Activated CD4-positive, alpha-beta memory T cell treated with anti-CD3 and anti-CD28 coated beads, Interleukin-2, amount 10 ng/mL, durations not matched to agents 7 days and 5 days (primary cell): Measurements from ENCODE around the gene CHSY1. TPM values are rescaled to one million over a fixed set of nuclear protein-coding genes. Genes with fewer than 3 reads are reported as not detected.
A peak's percentile ranks its signal among the peaks of the same experiment; 100 is the strongest.

Source experiments
- CTCF ChIA-PET: fragments of 350-600 bp; sonication (Branson Sonifier 250); formaldehyde crosslinking; loops from one replicate; lab custom pipeline; 2021; ENCODE audit warnings: antibody characterized with exemption, inconsistent platforms; lab: Charles Lee
- POLR2A ChIA-PET: fragments of 350-600 bp; sonication (Branson Sonifier 250); formaldehyde crosslinking; loops from one replicate; lab custom pipeline; 2021; ENCODE audit warnings: antibody characterized with exemption; lab: Charles Lee
- DNase-seq: peaks from one replicate; pipeline ENCODE4 v3.0.0-alpha.2; 2020
- H3K27ac Mint-ChIP-seq: one replicate; pipeline ENCODE4 v1.8.0; 2021; ENCODE audit warnings: mild to moderate bottlenecking, mixed read lengths
- H3K27me3 Mint-ChIP-seq: one replicate; pipeline ENCODE4 v1.8.0; 2021; ENCODE audit warnings: mixed read lengths
- H3K36me3 Mint-ChIP-seq: one replicate; pipeline ENCODE4 v1.8.0; 2021; ENCODE audit warnings: low read depth, mixed read lengths
- H3K4me1 Mint-ChIP-seq: one replicate; pipeline ENCODE4 v1.8.0; 2021; ENCODE audit warnings: mixed read lengths
- H3K4me3 Mint-ChIP-seq: one replicate; pipeline ENCODE4 v1.8.0; 2021; ENCODE audit warnings: mild to moderate bottlenecking, mixed read lengths
- H3K9me3 Mint-ChIP-seq: one replicate; pipeline ENCODE4 v1.8.0; 2021; ENCODE audit warnings: mixed read lengths
- total RNA-seq, 2 experiments: library from RNA; stranded (reverse); gene quantifications; one replicate each; pipeline ENCODE4 v1.2.3, GENCODE V29; 2021

CHSY1 gene
- total RNA-seq, 2 experiments from 2014 or later: 61.7 to 62.0 TPM

GRCh38 chr15:101191242-101191641 lies 60.6 kb downstream of the CHSY1 start:
- ChIA-PET CTCF (no interaction called here), POLR2A (interaction anchor here (5.4 kb wide), 1 partner anchor 9 kb away, joined by 42 read pairs; no protein-coding TSS in a partner anchor)
- Mint-ChIP-seq H3K4me3 (no peak overlapping the region), H3K4me1 (peaks cover 94% of the 10 kb centered on the region), H3K36me3 (peaks cover 54% of the 10 kb centered on the region), H3K9me3 (no peaks in the 10 kb centered on the region), H3K27ac (no peak overlapping the region), H3K27me3 (no peaks in the 10 kb centered on the region)
- no peak for DNase-seq

GRCh38 chr15:101190092-101190595 lies 61.7 kb downstream of the CHSY1 start:
- Mint-ChIP-seq H3K4me1 (peaks cover 91% of the 10 kb centered on the region), H3K27ac (no peak overlapping the region), H3K4me3 (no peak overlapping the region), H3K36me3 (peaks cover 50% of the 10 kb centered on the region), H3K27me3 (no peaks in the 10 kb centered on the region), H3K9me3 (no peaks in the 10 kb centered on the region)
- ChIA-PET CTCF (no interaction called here), POLR2A (interaction anchor here (5.4 kb wide), 1 partner anchor 10 kb away, joined by 42 read pairs; no protein-coding TSS in a partner anchor)
- DNase-seq: no peak

DNA sequence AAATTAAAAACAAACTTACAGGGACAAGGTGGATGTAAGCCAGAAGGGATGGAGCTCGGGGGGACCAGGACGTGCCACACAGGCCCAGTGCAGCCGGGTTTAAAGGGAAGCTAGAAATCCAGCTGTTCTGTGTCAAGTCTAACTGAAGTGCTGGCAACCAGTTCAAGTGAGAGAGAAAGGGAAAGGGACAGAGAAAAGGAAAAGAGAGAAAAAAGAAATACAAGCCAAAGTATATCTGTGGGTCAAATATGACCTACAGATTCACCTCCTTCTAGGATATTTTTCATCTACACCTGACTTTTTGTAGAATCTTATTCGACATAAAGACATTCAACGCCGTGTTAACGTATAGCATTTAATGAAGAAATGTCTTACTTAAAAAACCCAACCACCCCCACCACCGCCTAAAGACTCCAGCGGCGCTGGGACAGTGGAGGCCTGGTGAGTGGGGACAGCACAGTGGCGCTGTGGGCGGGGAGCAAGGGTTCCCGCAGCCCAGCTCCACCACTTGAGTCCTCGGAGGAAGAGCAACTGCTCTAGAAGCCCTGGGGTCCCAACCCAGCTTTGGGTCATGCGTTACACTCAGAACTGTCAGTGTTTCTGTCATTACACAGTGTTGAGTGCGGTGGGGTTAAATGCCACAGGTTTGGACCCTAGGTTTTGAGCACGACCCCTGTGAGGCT lies 62.3 kb downstream of the CHSY1 start:
- H3K4me3 Mint-ChIP-seq: peak overlapping the region; percentile 43
- peaks cover 51% of the 10 kb centered on the region for H3K36me3 Mint-ChIP-seq
- ChIA-PET CTCF (interaction anchor here (0.6 to 1.8 kb wide), 5 partner anchors 9 to 69 kb away, joined by 3 to 5 read pairs (median 3); no protein-coding TSS in a partner anchor), POLR2A (interaction anchor here (0.7 to 5.4 kb wide), 4 partner anchors 11 to 57 kb away, joined by 3 to 42 read pairs (median 4); no protein-coding TSS in a partner anchor)
- H3K9me3 Mint-ChIP-seq: no peaks in the 10 kb centered on the region
- H3K4me1 Mint-ChIP-seq: peaks cover 89% of the 10 kb centered on the region
- no peak for DNase-seq
- no peaks in the 10 kb centered on the region for H3K27me3 Mint-ChIP-seq
- peak overlapping the region; percentile 74 for H3K27ac Mint-ChIP-seq

GRCh38 chr15:101188637-101189408 lies 63.0 kb downstream of the CHSY1 start:
- Mint-ChIP-seq H3K4me1 (peaks cover 81% of the 10 kb centered on the region), H3K27me3 (no peaks in the 10 kb centered on the region), H3K27ac (peak overlapping the region; percentile 74), H3K36me3 (peaks cover 49% of the 10 kb centered on the region), H3K4me3 (peak overlapping the region; percentile 43), H3K9me3 (no peaks in the 10 kb centered on the region)
- ChIA-PET CTCF (interaction anchor here (0.6 to 1.8 kb wide), 10 partner anchors 10 to 170 kb away, joined by 3 to 5 read pairs (median 3); no protein-coding TSS in a partner anchor), POLR2A (interaction anchor here (0.6 to 5.4 kb wide), 10 partner anchors 11 to 62 kb away, joined by 3 to 42 read pairs (median 3); partner anchors contain the start of gene CHSY1)
- DNase-seq: no peak

GRCh38 chr15:101187820-101188636 lies 63.8 kb downstream of the CHSY1 start:
- Mint-ChIP-seq H3K4me3 (peak overlapping the region; percentile 43), H3K27ac (peak overlapping the region; percentile 74), H3K27me3 (no peaks in the 10 kb centered on the region), H3K9me3 (no peaks in the 10 kb centered on the region), H3K4me1 (peaks cover 81% of the 10 kb centered on the region), H3K36me3 (peaks cover 49% of the 10 kb centered on the region)
- CTCF ChIA-PET: interaction anchor here (0.7 to 1.8 kb wide), 8 partner anchors 11 to 169 kb away, joined by 3 to 5 read pairs (median 4); no protein-coding TSS in a partner anchor
- no peak for DNase-seq
- POLR2A ChIA-PET: interaction anchor here (0.6 to 5.4 kb wide), 9 partner anchors 12 to 63 kb away, joined by 3 to 42 read pairs (median 3); partner anchors contain the start of gene CHSY1

GRCh38 chr15:101185770-101186169 lies 66.1 kb downstream of the CHSY1 start:
- CTCF ChIA-PET: interaction anchor here (0.6 kb wide), 1 partner anchor 1484 kb away, joined by 3 read pairs; no protein-coding TSS in a partner anchor
- Mint-ChIP-seq H3K4me1 (peaks cover 81% of the 10 kb centered on the region), H3K9me3 (no peaks in the 10 kb centered on the region), H3K27ac (no peak overlapping the region), H3K27me3 (no peaks in the 10 kb centered on the region), H3K36me3 (peaks cover 60% of the 10 kb centered on the region), H3K4me3 (no peak overlapping the region)
- no peak for DNase-seq
- POLR2A ChIA-PET: interaction anchor here (0.6 to 1.4 kb wide), 2 partner anchors 8 to 1262 kb away, joined by 3 read pairs; no protein-coding TSS in a partner anchor

GRCh38 chr15:101185336-101185735 lies 66.5 kb downstream of the CHSY1 start:
- no peak overlapping the region for H3K4me3 Mint-ChIP-seq

DNA sequence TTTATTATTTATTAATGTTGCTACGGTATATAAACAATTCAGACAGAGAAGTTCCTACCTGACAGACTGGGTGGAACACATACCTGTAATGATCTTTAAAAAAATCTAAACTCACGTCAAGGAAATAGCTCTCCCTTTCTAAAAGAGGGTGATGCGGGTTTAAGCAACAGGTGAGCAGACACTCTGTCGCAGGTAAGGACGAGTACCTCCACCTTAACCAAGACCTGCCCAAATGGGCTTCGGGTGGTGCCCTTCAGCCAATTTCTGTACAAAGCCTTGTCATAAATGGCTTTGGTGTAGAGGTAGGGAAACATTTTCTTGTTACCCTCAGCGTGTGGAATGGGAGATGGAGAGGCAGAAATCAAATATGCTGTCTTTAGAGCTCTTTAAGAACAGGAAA lies 67.0 kb downstream of the CHSY1 start:
- Mint-ChIP-seq H3K27me3 (no peaks in the 10 kb centered on the region), H3K4me3 (no peak overlapping the region), H3K27ac (no peak overlapping the region), H3K4me1 (peaks cover 80% of the 10 kb centered on the region), H3K9me3 (no peaks in the 10 kb centered on the region), H3K36me3 (peaks cover 65% of the 10 kb centered on the region)
- POLR2A ChIA-PET: interaction anchor here (1.4 kb wide), 1 partner anchor 9 kb away, joined by 3 read pairs; no protein-coding TSS in a partner anchor
- DNase-seq: no peak
- CTCF ChIA-PET: no interaction called here

More at GRCh38 chr15:101185336-101185735, 66.5 kb downstream of the CHSY1 start:
- H3K9me3 Mint-ChIP-seq: no peaks in the 10 kb centered on the region
- no peak for DNase-seq
- H3K27ac Mint-ChIP-seq: no peak overlapping the region
- no peaks in the 10 kb centered on the region for H3K27me3 Mint-ChIP-seq
- ChIA-PET CTCF (no interaction called here), POLR2A (interaction anchor here (1.4 kb wide), 1 partner anchor 9 kb away, joined by 3 read pairs; no protein-coding TSS in a partner anchor)
- peaks cover 61% of the 10 kb centered on the region for H3K36me3 Mint-ChIP-seq
- H3K4me1 Mint-ChIP-seq: peaks cover 81% of the 10 kb centered on the region

DNA sequence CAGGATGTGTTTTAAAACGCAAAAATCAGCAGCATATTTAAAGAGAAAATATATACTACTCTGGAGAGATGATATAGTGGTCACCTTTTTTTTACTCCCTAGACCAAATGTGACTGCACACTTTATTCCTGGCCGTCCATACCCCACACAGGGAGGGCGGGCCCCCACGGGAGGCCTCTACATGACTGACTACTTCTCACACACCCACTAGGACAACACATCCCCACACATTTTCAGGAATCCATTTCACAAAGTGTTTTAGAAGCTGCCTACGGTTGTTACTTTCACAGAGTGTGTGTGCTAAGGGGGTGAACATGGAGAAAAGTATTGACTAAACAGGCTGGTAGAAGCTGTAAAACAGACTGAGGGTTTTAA lies 67.9 kb downstream of the CHSY1 start:
- no peak overlapping the region for H3K4me3 Mint-ChIP-seq
- ChIA-PET POLR2A (no interaction called here), CTCF (interaction anchor here (1.2 to 1.9 kb wide), 2 partner anchors 11 to 64 kb away, joined by 5 to 6 read pairs; no protein-coding TSS in a partner anchor)
- peaks cover 63% of the 10 kb centered on the region for H3K36me3 Mint-ChIP-seq
- H3K4me1 Mint-ChIP-seq: peaks cover 74% of the 10 kb centered on the region
- no peak overlapping the region for H3K27ac Mint-ChIP-seq
- no peaks in the 10 kb centered on the region for H3K9me3 Mint-ChIP-seq
- no peaks in the 10 kb centered on the region for H3K27me3 Mint-ChIP-seq
- DNase-seq: no peak

GRCh38 chr15:101183226-101183930 lies 68.5 kb downstream of the CHSY1 start:
- ChIA-PET CTCF (interaction anchor here (1.2 to 1.9 kb wide), 3 partner anchors 11 to 64 kb away, joined by 3 to 6 read pairs (median 5); no protein-coding TSS in a partner anchor), POLR2A (no interaction called here)
- DNase-seq: no peak
- H3K36me3 Mint-ChIP-seq: peaks cover 66% of the 10 kb centered on the region
- no peak overlapping the region for H3K27ac Mint-ChIP-seq
- no peaks in the 10 kb centered on the region for H3K9me3 Mint-ChIP-seq
- peaks cover 71% of the 10 kb centered on the region for H3K4me1 Mint-ChIP-seq
- H3K4me3 Mint-ChIP-seq: no peak overlapping the region
- no peaks in the 10 kb centered on the region for H3K27me3 Mint-ChIP-seq

- no peak for DNase-seq
- Mint-ChIP-seq H3K4me3 (no peak overlapping the region), H3K9me3 (no peaks in the 10 kb centered on the region), H3K36me3 (peaks cover 72% of the 10 kb centered on the region), H3K27ac (no peak overlapping the region), H3K27me3 (no peaks in the 10 kb centered on the region), H3K4me1 (peaks cover 69% of the 10 kb centered on the region)
- ChIA-PET CTCF (interaction anchor here (1.3 kb wide), 1 partner anchor 15 kb away, joined by 3 read pairs; no protein-coding TSS in a partner anchor), POLR2A (no interaction called here)
Measured at GRCh38 chr15:101182215-101182614, 69.6 kb downstream of the CHSY1 start.
